ENCODE data around the gene CALML6. TPM values are rescaled to one million over a fixed set of nuclear protein-coding genes. Genes with fewer than 3 reads are reported as not detected.
"Not testable (repeated sequence)": the region's sequence is repeated elsewhere in the genome, so short reads cannot be mapped to it uniquely, and the experiment has no call there.

The CALML6 gene
- total RNA-seq, 1 experiment from 2014 or later = 1.7 TPM

DNA sequence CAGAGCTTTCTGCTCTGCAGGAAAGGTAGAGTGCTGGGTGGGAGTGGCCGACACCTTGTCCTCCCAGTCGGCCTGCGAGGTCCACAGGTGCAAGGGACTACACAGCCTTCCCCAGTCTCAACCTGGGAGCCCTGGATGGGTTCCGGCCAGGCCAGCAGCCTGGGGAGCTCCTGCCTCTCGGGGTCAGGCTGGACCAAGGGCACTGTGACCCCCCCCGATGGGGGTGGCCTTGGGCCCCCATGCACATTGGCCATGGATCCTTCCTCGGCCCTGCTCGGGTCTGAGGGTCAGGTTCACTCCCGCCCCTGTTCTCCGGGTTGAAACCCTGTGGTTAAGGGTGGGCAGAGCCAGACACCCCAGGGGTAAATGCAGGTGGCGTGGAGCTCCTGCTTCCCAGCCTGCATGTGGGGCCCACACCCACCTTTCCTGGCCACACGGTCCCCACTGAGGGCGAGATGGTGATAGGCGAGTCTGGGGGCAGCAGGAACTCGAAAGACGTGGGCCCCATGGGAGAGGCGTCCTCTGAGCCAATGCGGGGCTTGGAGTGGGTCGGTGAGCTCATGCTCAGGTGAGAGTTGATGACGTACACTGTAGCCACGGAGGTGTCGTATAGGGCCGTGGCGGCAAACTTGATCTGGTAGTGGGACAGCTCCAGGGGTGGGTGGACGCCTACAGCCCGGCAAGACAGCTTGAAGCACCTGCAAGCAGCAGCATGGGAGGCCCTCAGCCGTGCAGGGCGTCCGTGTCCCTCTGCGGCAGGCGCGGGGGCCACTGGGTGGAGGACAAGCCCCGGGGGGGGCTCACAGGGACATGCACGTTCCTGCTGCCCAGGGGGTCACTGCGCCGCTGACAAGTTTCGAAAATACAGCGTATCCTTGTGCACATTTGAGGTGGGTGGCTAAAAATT is 14.8 kb downstream of the CALML6 start:
- Histone ChIP-seq H4K5ac (ENCODE audit: insufficient read length, low read depth, low read length) (no peak overlapping the region), H3K14ac (ENCODE audit: insufficient read depth, low read length) (no peak overlapping the region), H2AK5ac (ENCODE audit: insufficient read length, low read length) (no peak overlapping the region), H3K9ac (ENCODE audit: extremely low read depth, insufficient read length, low read length) (no peak overlapping the region), H2BK5ac (ENCODE audit: insufficient read length, low read length) (no peak overlapping the region), H3K23ac (ENCODE audit: insufficient read length, low read depth, low read length) (no peak overlapping the region), H3K79me1 (ENCODE audit: insufficient read depth, low read depth, low read length, poor library complexity, severe bottlenecking) (no peaks in the 10 kb centered on the region), H4K8ac (replicated peaks; ENCODE audit: insufficient read length, low read depth, low read length) (no peak overlapping the region), H2BK120ac (ENCODE audit: low read depth, low read length, poor library complexity, severe bottlenecking) (no peak overlapping the region), H3K4me2 (ENCODE audit: insufficient read depth, insufficient read length, low read length) (no peak overlapping the region), H2AFZ (ENCODE audit: low read length) (no peak overlapping the region), H2BK20ac (ENCODE audit: low read depth, low read length, poor library complexity, severe bottlenecking) (no peak overlapping the region), H3T11ph (ENCODE audit: low read length) (no peak overlapping the region), H3K4me1 (ENCODE audit: insufficient read depth, low read length) (no peaks in the 10 kb centered on the region), H2BK12ac (ENCODE audit: insufficient read length, low read depth, low read length) (no peak overlapping the region), H3K79me2 (ENCODE audit: insufficient read depth, low read length) (no peaks in the 10 kb centered on the region), H4K20me1 (ENCODE audit: control insufficient read depth, insufficient read depth, insufficient read length) (no peaks in the 10 kb centered on the region), H3K18ac (ENCODE audit: insufficient read length, low read depth, low read length) (no peak overlapping the region), H3K56ac (ENCODE audit: insufficient read length, low read depth, low read length) (no peak overlapping the region), H4K91ac (ENCODE audit: insufficient read length, low read depth, low read length) (no peak overlapping the region), H3K9me3 (ENCODE audit: control insufficient read depth, low read depth, low read length) (no peaks in the 10 kb centered on the region), H3K27ac (ENCODE audit: insufficient read length, low read depth, low read length) (no peak overlapping the region), H3K27me3 (ENCODE audit: insufficient read depth, low read length) (no peaks in the 10 kb centered on the region), H3K23me2 (ENCODE audit: insufficient read length, low read depth, low read length, poor library complexity, severe bottlenecking) (no peaks in the 10 kb centered on the region), H3K4ac (ENCODE audit: low read depth, low read length) (no peak overlapping the region), H2BK15ac (ENCODE audit: low read depth, low read length) (no peak overlapping the region; the same call in 1 of the 2 replicates)
- no peaks in the 10 kb centered on the region; a peak in 1 of 7 replicates for H3K36me3 Mint-ChIP-seq (ENCODE audit: insufficient read depth in 1 of 3, low read depth in 3 of 3)
- DNase-seq = no peak
- TF ChIP-seq, protein P1, sequence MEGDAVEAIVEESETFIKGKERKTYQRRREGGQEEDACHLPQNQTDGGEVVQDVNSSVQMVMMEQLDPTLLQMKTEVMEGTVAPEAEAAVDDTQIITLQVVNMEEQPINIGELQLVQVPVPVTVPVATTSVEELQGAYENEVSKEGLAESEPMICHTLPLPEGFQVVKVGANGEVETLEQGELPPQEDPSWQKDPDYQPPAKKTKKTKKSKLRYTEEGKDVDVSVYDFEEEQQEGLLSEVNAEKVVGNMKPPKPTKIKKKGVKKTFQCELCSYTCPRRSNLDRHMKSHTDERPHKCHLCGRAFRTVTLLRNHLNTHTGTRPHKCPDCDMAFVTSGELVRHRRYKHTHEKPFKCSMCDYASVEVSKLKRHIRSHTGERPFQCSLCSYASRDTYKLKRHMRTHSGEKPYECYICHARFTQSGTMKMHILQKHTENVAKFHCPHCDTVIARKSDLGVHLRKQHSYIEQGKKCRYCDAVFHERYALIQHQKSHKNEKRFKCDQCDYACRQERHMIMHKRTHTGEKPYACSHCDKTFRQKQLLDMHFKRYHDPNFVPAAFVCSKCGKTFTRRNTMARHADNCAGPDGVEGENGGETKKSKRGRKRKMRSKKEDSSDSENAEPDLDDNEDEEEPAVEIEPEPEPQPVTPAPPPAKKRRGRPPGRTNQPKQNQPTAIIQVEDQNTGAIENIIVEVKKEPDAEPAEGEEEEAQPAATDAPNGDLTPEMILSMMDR (conservative IDR thresholded peaks at IDR 0.05) = no peak
- H3K4me1 Mint-ChIP-seq = no peaks in the 10 kb centered on the region
- H3K9me3 Mint-ChIP-seq = peaks cover 12 to 20% of the 10 kb centered on the region in 2 experiments
- peaks cover 2% of the 10 kb centered on the region for H3K27me3 Mint-ChIP-seq (ENCODE audit: low read depth)
- no peak overlapping the region; a peak in 1 of 7 replicates for H3K27ac Mint-ChIP-seq
- no peak overlapping the region for H3K4me3 Mint-ChIP-seq
- WGBS (ENCODE audit: extremely low coverage, insufficient read length, low lambda C conversion rate) = no CpG with 5 or more reads among the region's 38 CpGs

DNA sequence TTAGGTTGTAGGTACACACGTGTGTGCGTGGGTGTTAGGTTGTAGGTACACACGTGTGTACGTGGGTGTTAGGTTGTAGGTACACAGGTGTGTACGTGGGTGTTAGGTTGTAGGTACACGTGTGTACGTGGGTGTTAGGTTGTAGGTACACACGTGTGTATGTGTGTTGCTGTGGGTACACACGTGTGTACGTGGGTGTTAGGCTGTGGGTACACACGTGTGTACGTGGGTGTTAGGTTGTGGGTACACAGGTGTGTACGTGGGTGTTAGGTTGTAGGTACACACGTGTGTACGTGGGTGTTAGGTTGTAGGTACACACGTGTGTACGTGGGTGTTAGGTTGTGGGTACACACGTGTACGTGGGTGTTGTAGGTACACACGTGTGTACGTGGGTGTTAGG is 19.8 kb downstream of the CALML6 start:
- H3K79me1 ChIP-seq (ENCODE audit: insufficient read depth, low read depth, low read length, poor library complexity, severe bottlenecking); H3K79me2 ChIP-seq (ENCODE audit: insufficient read depth, low read length); H3T11ph ChIP-seq (ENCODE audit: low read length); H2BK5ac ChIP-seq (ENCODE audit: insufficient read length, low read length); H2AK5ac ChIP-seq (ENCODE audit: insufficient read length, low read length); H3K4me3 Mint-ChIP-seq; H4K5ac ChIP-seq (ENCODE audit: insufficient read length, low read depth, low read length); H3K9ac ChIP-seq (ENCODE audit: extremely low read depth, insufficient read length, low read length); H4K91ac ChIP-seq (ENCODE audit: insufficient read length, low read depth, low read length); H3K4ac ChIP-seq (ENCODE audit: low read depth, low read length); H3K56ac ChIP-seq (ENCODE audit: insufficient read length, low read depth, low read length); H2BK20ac ChIP-seq (ENCODE audit: low read depth, low read length, poor library complexity, severe bottlenecking); H3K27me3 ChIP-seq (ENCODE audit: insufficient read depth, low read length); H3K23me2 ChIP-seq (ENCODE audit: insufficient read length, low read depth, low read length, poor library complexity, severe bottlenecking); DNase-seq; H3K27ac ChIP-seq (ENCODE audit: insufficient read length, low read depth, low read length); H2BK120ac ChIP-seq (ENCODE audit: low read depth, low read length, poor library complexity, severe bottlenecking); H2BK15ac ChIP-seq (ENCODE audit: low read depth, low read length); H3K36me3 Mint-ChIP-seq (ENCODE audit: insufficient read depth in 1 of 3, low read depth in 3 of 3); H3K18ac ChIP-seq (ENCODE audit: insufficient read length, low read depth, low read length); H2AFZ ChIP-seq (ENCODE audit: low read length); H3K14ac ChIP-seq (ENCODE audit: insufficient read depth, low read length); H4K20me1 ChIP-seq (ENCODE audit: control insufficient read depth, insufficient read depth, insufficient read length); H4K8ac ChIP-seq (replicated peaks; ENCODE audit: insufficient read length, low read depth, low read length); H3K27me3 Mint-ChIP-seq (ENCODE audit: low read depth); H3K4me2 ChIP-seq (ENCODE audit: insufficient read depth, insufficient read length, low read length); H3K27ac Mint-ChIP-seq; H3K23ac ChIP-seq (ENCODE audit: insufficient read length, low read depth, low read length); H3K4me1 Mint-ChIP-seq; H2BK12ac ChIP-seq (ENCODE audit: insufficient read length, low read depth, low read length); H3K9me3 ChIP-seq (ENCODE audit: control insufficient read depth, low read depth, low read length); H3K4me1 ChIP-seq (ENCODE audit: insufficient read depth, low read length): not testable (repeated sequence)
- peaks cover 7 to 15% of the 10 kb centered on the region in 2 experiments for H3K9me3 Mint-ChIP-seq
- 100% methylated on average over 2 of the region's 21 CpGs for WGBS (ENCODE audit: extremely low coverage, insufficient read length, low lambda C conversion rate)

All from H9 (cell line).